GM23248 (cell line): ENCODE data around the gene SMYD3. TPM values are rescaled to one million over a fixed set of nuclear protein-coding genes. Genes with fewer than 3 reads are reported as not detected.
A peak's percentile ranks its signal among the peaks of the same experiment; 100 is the strongest.

Experiments
- DNase-seq: peaks from one replicate; pipeline ENCODE4 v3.0.0-alpha.2; 2015
- H2AFZ ChIP-seq: fragments of 200-600 bp; sonication (generic); 2 replicates; pipeline ENCODE4 v1.6.1; 2016; ENCODE audit warnings: antibody characterized with exemption
- H3F3A ChIP-seq: fragments of 200-600 bp; sonication (generic); 2 replicates; pipeline ENCODE4 v1.6.1; 2016; ENCODE audit warnings: mild to moderate bottlenecking, antibody characterized with exemption, mixed run types; ENCODE audit not compliant: insufficient read depth
- H3K27ac ChIP-seq: fragments of 200-600 bp; sonication (generic); 2 replicates; pipeline ENCODE4 v1.5.1; 2016; ENCODE audit warnings: mild to moderate bottlenecking
- H3K27me3 ChIP-seq: fragments of 200-600 bp; sonication (generic); replicated peaks from 2 replicates; pipeline ENCODE4 v1.6.1; 2016; ENCODE audit warnings: mild to moderate bottlenecking; ENCODE audit not compliant: insufficient read depth
- H3K36me3 ChIP-seq: fragments of 200-600 bp; sonication (generic); 2 replicates; pipeline ENCODE4 v1.6.1; 2016; ENCODE audit warnings: low read depth, mild to moderate bottlenecking
- H3K4me1 ChIP-seq: fragments of 200-600 bp; sonication (generic); 2 replicates; pipeline ENCODE4 v1.6.1; 2016; ENCODE audit warnings: mild to moderate bottlenecking; ENCODE audit not compliant: insufficient read depth
- H3K4me2 ChIP-seq: fragments of 200-600 bp; sonication (generic); one replicate; pipeline ENCODE4 v1.6.1; 2016; ENCODE audit warnings: mild to moderate bottlenecking; ENCODE audit not compliant: unreplicated experiment
- H3K4me3 ChIP-seq: fragments of 200-600 bp; sonication (generic); 2 replicates; pipeline ENCODE4 v1.5.1; 2016; ENCODE audit warnings: mild to moderate bottlenecking
- H3K79me2 ChIP-seq: fragments of 200-600 bp; sonication (generic); 2 replicates; pipeline ENCODE4 v1.6.1; 2016; ENCODE audit warnings: mild to moderate bottlenecking; ENCODE audit not compliant: insufficient read depth
- H3K9ac ChIP-seq: fragments of 200-600 bp; sonication (generic); 2 replicates; pipeline ENCODE4 v1.6.1; 2016; ENCODE audit warnings: mild to moderate bottlenecking
- H3K9me2 ChIP-seq: fragments of 200-600 bp; sonication (generic); 2 replicates; pipeline ENCODE4 v1.6.1; 2016; ENCODE audit warnings: mixed run types, mild to moderate bottlenecking, moderate library complexity; ENCODE audit not compliant: insufficient read depth
- H3K9me3 ChIP-seq: fragments of 200-600 bp; sonication (generic); one replicate; pipeline ENCODE4 v1.6.1; 2017; ENCODE audit warnings: low read depth
- H4K20me1 ChIP-seq: fragments of 200-600 bp; sonication (generic); 2 replicates; pipeline ENCODE4 v1.6.0; 2016; ENCODE audit not compliant: insufficient read depth
- EZH2 ChIP-seq: fragments of 200-600 bp; sonication (generic); IDR thresholded peaks from 2 replicates; pipeline ENCODE4 v1.6.1; 2018; ENCODE audit warnings: antibody characterized with exemption, mild to moderate bottlenecking; ENCODE audit not compliant: insufficient read depth, poor library complexity, severe bottlenecking
- EZH2phosphoT487 ChIP-seq: fragments of 200-600 bp; sonication (generic); IDR thresholded peaks from 2 replicates; pipeline ENCODE4 v1.6.1; 2018; ENCODE audit warnings: antibody characterized with exemption, moderate library complexity, mild to moderate bottlenecking, low read depth; ENCODE audit not compliant: insufficient read depth
- WGBS, 2 experiments: methylation state at CpG; one replicate each; pipeline ENCODE4 v1.1.6; 2015 to 2017; ENCODE audit warnings: low lambda C conversion rate in 2 of 2, low coverage in 1 of 2; ENCODE audit errors: missing lambda C conversion rate in 2 of 2; 5-methylcytosine and 5-hydroxymethylcytosine counted together
- in situ Hi-C: fragments of 300-500 bp; cut with MboI; formaldehyde crosslinking; loops from 2 replicates; pipeline ENCODE4 v1.15.0; 2020
- polyA plus RNA-seq: library from polyadenylated mRNA; unstranded; fragments of >200 nt; fragmentation: Nextera tagmentation; extraction: Ambion mirVana; gene quantifications from 2 replicates; pipeline ENCODE4 v1.2.1, GENCODE V29; 2016
- total RNA-seq: library from RNA; depleted of rRNA; stranded (reverse); fragments of >200 nt; shearing (Covaris generic); gene quantifications from 2 replicates; pipeline ENCODE4 v1.2.3, GENCODE V29; 2014

Gene SMYD3
- total and polyA plus RNA-seq, 2 experiments from 2014 or later, result 32.1 to 44.8 TPM

DNA sequence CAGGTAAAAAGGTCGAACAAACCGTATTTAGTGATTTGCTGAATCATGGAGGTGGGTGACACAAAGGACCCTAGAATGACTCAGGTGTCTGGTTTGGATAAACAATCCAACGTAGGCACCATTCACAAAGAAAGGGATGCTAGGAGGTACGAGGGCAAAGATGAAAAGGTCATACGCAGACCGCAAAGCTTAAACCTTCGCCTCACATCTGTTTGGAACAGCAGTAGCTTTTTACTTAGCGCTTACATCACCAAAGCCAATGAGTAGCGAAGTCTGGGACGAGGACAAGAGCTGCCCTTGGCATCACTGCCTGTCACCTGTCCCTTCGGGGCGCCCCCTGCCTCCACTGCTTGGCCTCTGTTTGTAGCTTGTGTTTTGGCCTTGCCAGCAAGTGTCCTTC lies 350.2 kb downstream of the SMYD3 start:
- WGBS, 2 experiments, result 97 to 98% methylated on average over 12 of the region's 12 CpGs
- H3K27me3 ChIP-seq, result no peaks in the 10 kb centered on the region
- in situ Hi-C loops, result no loop called here
- H3K27ac ChIP-seq, result no peak overlapping the region
- no peak overlapping the region for H3K4me3 ChIP-seq
- peaks cover 15% of the 10 kb centered on the region for H3K4me1 ChIP-seq
- no peak overlapping the region for H2AFZ ChIP-seq
- H3K9me2 ChIP-seq, result no peaks in the 10 kb centered on the region
- H3K79me2 ChIP-seq, result no peaks in the 10 kb centered on the region
- H3K9ac ChIP-seq, result no peak overlapping the region
- H3K4me2 ChIP-seq, result no peak overlapping the region
- no peaks in the 10 kb centered on the region for H4K20me1 ChIP-seq
- no peaks in the 10 kb centered on the region for H3F3A ChIP-seq
- no peaks in the 10 kb centered on the region for H3K36me3 ChIP-seq
- DNase-seq, result no peak
- H3K9me3 ChIP-seq, result no peaks in the 10 kb centered on the region
- no peak for TF ChIP-seq EZH2phosphoT487
- TF ChIP-seq EZH2, result no peak

DNA sequence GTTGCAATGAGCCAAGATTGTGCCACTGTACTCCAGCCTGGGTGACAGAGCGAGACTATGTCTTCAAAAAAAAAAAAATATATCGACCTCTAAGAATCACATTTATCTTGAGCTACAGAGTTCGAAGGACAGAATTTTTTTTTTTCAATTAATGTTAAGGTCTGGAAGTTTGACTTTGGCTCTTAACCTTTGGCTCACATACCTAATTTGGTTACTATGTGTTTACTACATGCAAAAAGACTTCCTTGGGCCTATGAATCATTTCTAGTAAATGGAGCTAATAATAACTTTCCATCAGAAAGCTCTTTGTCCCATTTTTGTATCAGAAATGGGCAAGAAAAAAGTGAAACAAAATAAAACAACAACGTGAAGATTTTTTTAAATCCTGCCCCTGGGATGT lies 351.2 kb downstream of the SMYD3 start:
- no peak overlapping the region for H2AFZ ChIP-seq
- H3K79me2 ChIP-seq, result no peaks in the 10 kb centered on the region
- no peak overlapping the region for H3K4me3 ChIP-seq
- H3K27me3 ChIP-seq, result no peaks in the 10 kb centered on the region
- H3K9me3 ChIP-seq, result no peaks in the 10 kb centered on the region
- H3K9me2 ChIP-seq, result no peaks in the 10 kb centered on the region
- H3K9ac ChIP-seq, result no peak overlapping the region
- H3K27ac ChIP-seq, result no peak overlapping the region
- TF ChIP-seq EZH2phosphoT487, result no peak
- no peak for TF ChIP-seq EZH2
- in situ Hi-C loops, result no loop called here
- peaks cover 10% of the 10 kb centered on the region for H3K4me1 ChIP-seq
- WGBS, 2 experiments, result 63 to 71% methylated on average over 4 of the region's 4 CpGs
- H4K20me1 ChIP-seq, result no peaks in the 10 kb centered on the region
- H3F3A ChIP-seq, result no peaks in the 10 kb centered on the region
- peak; percentile 58 for DNase-seq
- H3K36me3 ChIP-seq, result no peaks in the 10 kb centered on the region
- no peak overlapping the region for H3K4me2 ChIP-seq

DNA sequence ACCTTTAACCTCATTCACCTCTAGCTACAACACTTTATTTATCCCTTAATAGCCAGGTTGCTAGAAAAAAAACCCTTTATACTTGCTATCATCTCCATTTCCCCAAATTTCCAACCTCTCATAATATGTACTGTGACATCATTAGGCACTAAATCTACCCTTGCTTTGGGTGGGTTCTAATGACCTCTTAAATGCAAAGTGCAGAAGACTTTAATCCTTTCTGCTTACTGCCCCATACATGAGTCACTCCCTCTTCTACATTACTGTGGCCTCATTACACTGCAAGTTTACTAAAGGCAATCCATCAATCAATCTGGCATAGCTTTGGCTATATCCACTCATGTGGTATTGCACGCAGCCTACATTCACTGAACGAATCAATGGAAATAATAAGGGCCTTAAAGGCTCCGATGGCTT lies 353.3 kb downstream of the SMYD3 start:
- Histone ChIP-seq H3K4me1 (peaks cover 10% of the 10 kb centered on the region), H4K20me1 (no peaks in the 10 kb centered on the region), H3K4me2 (no peak overlapping the region), H3K4me3 (no peak overlapping the region), H3K36me3 (no peaks in the 10 kb centered on the region), H2AFZ (no peak overlapping the region), H3K27me3 (no peaks in the 10 kb centered on the region), H3K27ac (no peak overlapping the region), H3F3A (no peaks in the 10 kb centered on the region), H3K9me3 (no peaks in the 10 kb centered on the region), H3K9ac (no peak overlapping the region), H3K9me2 (no peaks in the 10 kb centered on the region), H3K79me2 (no peaks in the 10 kb centered on the region)
- in situ Hi-C loops, result no loop called here
- DNase-seq, result no peak
- 98 to 100% methylated on average over 3 of the region's 3 CpGs for WGBS, 2 experiments
- TF ChIP-seq EZH2phosphoT487, result no peak
- no peak for TF ChIP-seq EZH2

GRCh38 chr1:246152986-246153431 lies 354.1 kb downstream of the SMYD3 start:
- Histone ChIP-seq H3K27me3 (no peaks in the 10 kb centered on the region), H3K9ac (no peak overlapping the region), H2AFZ (no peak overlapping the region), H4K20me1 (no peaks in the 10 kb centered on the region), H3K27ac (no peak overlapping the region), H3K4me3 (no peak overlapping the region), H3F3A (no peaks in the 10 kb centered on the region), H3K79me2 (no peaks in the 10 kb centered on the region), H3K4me2 (no peak overlapping the region), H3K4me1 (peaks cover 10% of the 10 kb centered on the region), H3K36me3 (no peaks in the 10 kb centered on the region), H3K9me3 (no peaks in the 10 kb centered on the region), H3K9me2 (no peaks in the 10 kb centered on the region)
- in situ Hi-C loops, result no loop called here
- DNase-seq, result no peak
- no peak for TF ChIP-seq EZH2phosphoT487
- no peak for TF ChIP-seq EZH2
- 97 to 100% methylated on average over 3 of the region's 3 CpGs for WGBS, 2 experiments
